IPS-NIHi7 (cell line): Measurements from ENCODE around the gene RNF175.
"Not testable (repeated sequence)": the region's sequence is repeated elsewhere in the genome, so short reads cannot be mapped to it uniquely, and the experiment has no call there.

Source experiments
- DNase-seq: peaks from one replicate; pipeline ENCODE4 v3.0.0; 2012; ENCODE audit warnings: mixed read lengths; ENCODE audit errors: extremely low spot score

Gene RNF175

DNA sequence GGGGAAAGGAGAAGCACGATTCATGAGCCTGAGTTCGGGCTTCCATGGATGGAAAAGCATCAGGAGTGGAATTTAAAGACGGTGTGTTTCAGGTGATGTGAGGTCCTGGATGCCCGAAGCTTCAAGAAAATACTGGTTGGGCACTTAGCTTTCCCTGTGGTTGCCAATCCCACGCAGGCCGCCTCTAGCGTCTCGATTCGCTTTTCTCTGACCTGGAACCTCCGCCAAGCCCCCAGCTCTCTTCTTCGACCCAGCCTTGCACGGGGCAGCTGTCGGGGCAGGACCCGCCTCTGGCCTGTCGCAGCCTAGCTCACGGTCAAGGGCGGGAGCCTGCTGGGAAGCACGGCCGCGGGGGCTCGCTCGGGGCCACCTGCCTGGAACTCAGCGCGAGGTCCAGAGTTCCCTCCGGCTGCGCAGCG, 76.1 kb downstream of the RNF175 start:
- DNase-seq = peak; percentile 72

DNA sequence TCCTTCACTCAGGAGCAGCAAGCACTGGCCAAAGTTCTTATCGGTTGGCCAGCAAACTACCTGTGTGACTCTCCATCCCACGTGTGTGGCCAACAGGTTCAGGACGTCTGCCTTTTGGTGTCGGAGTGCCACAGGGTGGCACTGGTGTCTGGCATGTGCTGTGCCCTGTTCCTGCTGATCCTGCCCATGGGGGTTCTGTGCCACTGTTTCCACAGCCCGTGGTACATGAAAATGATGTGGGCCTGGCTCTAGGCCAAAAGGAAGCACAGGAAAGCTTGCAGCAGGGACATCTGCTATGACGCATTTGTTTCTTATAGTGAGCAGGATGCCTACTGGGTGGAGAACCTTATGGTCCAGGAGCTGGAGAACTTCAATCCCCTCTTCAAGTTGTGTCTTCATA, 80.3 kb downstream of the RNF175 start:
- no peak for DNase-seq

DNA sequence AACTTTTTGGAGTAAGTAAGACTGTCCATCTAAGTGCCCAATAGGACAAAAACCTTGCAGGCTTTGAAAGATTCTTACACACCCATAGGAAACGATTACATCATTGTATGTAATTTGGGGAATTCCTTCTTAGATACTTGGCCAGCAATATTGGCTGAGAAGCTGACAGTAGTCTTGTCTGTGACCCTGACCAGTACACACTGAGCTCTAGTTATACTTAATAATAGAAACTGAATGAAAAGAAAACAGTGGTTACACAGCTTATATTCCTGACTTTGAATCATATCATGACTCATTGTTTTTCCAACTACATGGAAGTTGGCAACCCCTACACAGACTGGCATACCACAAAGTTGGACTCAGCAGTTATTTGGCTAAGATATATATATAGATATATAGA, 82.8 kb downstream of the RNF175 start:
- no peak for DNase-seq

DNA sequence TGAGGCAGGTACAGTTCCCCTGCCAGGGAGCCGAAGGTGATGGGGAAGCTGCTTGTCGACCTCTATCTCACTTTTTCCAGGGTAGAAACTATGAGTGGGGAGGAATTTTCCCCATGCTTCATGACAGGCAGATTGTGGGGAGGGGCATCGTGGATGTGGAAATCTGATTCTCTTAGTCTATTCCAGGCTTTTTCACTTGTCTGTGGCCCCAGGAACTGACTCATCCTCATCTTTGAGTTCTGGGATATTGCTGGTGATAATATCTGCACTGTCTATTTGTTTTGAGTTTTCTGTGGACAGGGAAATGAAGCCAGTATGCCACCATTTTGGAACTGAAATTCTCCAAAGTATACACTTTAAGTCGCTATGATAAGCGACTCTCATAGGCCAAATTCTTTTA, 83.3 kb downstream of the RNF175 start:
- DNase-seq = no peak

DNA sequence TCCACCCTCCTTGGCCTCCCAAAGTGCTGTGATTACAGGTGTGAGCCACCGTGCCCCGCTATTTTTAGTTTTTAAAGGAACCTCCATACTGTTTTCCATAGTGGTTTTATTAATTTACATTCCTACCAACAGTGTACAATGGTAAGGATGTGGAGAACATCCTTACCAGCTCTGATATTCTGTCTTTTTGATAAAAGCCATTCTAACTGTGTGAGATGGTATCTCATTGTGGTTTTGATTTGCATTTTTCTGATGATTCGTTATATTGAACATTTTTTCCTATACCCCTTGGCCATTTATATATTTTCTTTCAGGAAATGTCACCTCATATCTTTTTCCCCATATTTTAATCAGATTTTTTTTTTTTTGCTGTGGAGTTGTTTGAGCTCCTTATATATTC, 90.0 kb downstream of the RNF175 start:
- no peak for DNase-seq

DNA sequence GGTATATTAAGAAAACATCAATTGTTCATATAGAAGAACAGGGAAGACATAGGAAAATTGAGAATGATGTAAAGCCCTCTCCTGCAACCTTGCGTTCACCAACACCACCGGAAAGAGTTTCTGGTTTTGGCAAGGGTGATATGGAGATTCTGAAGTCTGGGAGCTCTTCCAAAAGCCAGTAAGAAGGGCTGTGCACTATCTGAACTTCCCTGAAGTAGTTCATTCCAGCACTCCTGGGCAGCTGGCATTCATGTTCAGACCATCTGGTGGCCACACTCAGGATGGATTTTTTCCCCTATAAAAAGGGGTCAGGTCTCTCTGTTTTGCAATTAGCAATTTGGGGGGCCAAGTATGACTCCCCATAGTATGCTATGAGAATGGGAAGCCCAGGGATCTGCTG, 91.2 kb downstream of the RNF175 start:
- no peak for DNase-seq

DNA sequence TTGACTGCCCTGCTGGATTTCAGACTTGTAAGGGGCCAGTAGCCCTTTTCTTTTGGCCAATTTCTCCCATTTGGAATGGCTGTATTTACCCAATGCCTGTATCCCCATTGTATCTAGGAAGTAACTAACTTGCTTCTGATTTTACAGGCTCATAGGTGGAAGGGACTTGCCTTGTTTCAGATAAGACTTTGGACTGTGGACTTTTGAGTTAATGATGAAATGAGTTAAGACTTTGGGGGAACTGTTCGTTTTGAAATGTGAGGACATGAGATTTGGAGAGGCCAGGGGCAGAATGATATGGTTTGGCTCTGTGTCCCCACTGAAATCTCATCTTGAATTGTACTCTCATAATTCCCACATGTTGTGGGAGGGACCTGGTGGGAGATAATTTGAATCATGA, 93.3 kb downstream of the RNF175 start:
- not testable (repeated sequence) for DNase-seq

DNA sequence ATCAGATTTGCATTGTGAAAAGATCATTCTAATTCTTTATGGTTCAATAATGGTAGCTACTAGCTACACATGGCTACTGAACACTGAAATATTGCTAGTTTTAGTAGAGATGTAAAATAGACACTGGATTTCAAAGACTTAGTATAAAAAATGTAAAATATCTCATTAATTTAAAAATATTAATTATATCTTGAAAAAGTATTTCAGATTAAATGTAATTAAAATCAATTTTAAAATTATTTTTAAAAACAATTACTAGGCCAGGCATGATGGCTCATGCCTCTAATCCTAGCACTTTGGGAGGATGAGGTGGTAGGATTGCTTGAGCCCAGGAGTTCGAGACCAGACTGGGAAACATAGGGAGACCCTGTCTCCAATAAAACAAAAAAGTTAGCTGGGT, 96.2 kb downstream of the RNF175 start:
- no peak for DNase-seq

DNA sequence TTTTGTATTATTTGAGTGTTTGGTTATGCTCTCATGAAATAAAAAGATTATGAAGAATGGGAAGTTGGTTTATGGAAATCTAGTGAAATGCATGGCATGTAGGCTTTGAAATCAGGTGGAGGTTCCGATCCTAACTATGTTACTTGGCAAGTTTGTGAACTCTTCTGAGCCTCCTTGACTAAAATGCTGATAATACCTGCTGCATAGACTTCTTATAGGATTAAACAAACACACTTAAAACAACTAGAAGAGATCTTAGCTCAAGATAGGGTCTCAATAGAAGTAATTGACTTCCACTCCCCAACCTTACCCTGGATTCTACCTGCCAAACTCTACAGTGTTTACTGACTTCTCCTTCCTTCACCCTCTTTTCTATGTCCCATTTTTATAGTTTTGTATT, 97.9 kb downstream of the RNF175 start:
- no peak for DNase-seq

DNA sequence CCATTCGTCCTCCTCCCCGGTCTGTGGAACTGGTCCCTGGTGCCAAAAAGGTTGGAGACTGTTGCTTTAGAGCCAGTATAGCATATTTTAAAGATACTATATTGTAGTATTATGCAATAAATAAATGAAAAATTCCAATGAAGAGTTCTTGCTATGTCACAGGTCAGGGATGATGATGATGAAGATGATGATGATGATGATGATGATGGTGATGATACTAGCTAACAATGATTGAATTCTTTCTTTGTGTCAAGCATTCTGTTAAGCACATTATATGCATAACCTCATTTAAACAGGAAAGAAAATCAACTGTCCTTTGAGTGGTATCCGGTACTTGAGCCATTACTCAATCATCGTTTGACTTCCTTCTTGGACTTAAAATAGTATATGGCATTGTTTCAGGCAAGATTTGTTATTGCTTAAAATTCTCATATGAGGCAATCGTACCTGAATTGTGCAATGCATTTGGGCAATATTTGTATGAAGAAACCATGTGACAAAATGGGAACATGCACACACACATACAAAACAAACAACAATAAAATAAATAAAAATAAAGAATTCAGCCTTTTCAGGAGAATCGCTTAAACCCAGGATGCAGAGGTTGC, 98.5 kb downstream of the RNF175 start:
- no peak for DNase-seq
